ENCODE data around the gene STK32C. TPM values are rescaled to one million over a fixed set of nuclear protein-coding genes. Genes with fewer than 3 reads are reported as not detected.

Gene STK32C
- polyA plus RNA-seq, 1 donor from 2014 or later: 23.2 TPM

DNA sequence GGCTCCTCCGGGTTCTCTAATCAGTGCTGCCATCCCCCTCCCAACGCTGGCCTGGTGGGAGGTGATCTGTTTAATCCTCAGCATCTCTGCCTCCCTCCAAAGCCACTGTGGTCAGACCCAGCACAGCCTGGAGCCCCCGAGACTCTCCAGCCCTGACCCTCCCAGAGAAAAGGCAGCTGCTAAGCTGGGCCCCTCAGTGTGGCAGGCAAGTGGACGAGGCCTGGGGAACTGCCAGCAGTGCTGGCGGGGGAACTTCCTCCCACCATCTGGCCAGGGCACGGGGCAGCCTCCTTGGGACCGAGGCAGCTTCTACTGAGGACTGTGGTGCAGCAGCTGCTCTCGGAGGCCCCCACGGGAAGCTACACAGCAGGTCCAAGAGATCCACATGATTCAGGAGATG lies 69.9 kb downstream of the STK32C start:
- no peaks in the 10 kb centered on the region for H3K27me3 ChIP-seq (ENCODE audit: insufficient read depth, low read depth, low read length)
- H2AFZ ChIP-seq (ENCODE audit: low read depth, low read length): no peak overlapping the region
- H3K79me2 ChIP-seq (replicated peaks; ENCODE audit: insufficient read depth, low read length): no peaks in the 10 kb centered on the region
- no peaks in the 10 kb centered on the region for H3K9me3 ChIP-seq (ENCODE audit: low read length)
- TF ChIP-seq MXI1 (conservative IDR thresholded peaks at IDR 0.05; ENCODE audit: poor library complexity, severe bottlenecking): no peak
- TF ChIP-seq SMC3 (conservative IDR thresholded peaks at IDR 0.05; ENCODE audit: poor library complexity): no peak
- no peak for TF ChIP-seq TAF1 (IDR thresholded peaks at IDR 0.05; ENCODE audit: low read depth)
- no peak for TF ChIP-seq POLR2AphosphoS5 (IDR thresholded peaks at IDR 0.05)
- TF ChIP-seq EP300 (conservative IDR thresholded peaks at IDR 0.05; ENCODE audit: poor library complexity, severe bottlenecking): no peak
- TF ChIP-seq, protein P1, sequence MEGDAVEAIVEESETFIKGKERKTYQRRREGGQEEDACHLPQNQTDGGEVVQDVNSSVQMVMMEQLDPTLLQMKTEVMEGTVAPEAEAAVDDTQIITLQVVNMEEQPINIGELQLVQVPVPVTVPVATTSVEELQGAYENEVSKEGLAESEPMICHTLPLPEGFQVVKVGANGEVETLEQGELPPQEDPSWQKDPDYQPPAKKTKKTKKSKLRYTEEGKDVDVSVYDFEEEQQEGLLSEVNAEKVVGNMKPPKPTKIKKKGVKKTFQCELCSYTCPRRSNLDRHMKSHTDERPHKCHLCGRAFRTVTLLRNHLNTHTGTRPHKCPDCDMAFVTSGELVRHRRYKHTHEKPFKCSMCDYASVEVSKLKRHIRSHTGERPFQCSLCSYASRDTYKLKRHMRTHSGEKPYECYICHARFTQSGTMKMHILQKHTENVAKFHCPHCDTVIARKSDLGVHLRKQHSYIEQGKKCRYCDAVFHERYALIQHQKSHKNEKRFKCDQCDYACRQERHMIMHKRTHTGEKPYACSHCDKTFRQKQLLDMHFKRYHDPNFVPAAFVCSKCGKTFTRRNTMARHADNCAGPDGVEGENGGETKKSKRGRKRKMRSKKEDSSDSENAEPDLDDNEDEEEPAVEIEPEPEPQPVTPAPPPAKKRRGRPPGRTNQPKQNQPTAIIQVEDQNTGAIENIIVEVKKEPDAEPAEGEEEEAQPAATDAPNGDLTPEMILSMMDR (IDR thresholded peaks at IDR 0.05; ENCODE audit: poor library complexity, severe bottlenecking): no peak
- TF ChIP-seq, protein P2, sequence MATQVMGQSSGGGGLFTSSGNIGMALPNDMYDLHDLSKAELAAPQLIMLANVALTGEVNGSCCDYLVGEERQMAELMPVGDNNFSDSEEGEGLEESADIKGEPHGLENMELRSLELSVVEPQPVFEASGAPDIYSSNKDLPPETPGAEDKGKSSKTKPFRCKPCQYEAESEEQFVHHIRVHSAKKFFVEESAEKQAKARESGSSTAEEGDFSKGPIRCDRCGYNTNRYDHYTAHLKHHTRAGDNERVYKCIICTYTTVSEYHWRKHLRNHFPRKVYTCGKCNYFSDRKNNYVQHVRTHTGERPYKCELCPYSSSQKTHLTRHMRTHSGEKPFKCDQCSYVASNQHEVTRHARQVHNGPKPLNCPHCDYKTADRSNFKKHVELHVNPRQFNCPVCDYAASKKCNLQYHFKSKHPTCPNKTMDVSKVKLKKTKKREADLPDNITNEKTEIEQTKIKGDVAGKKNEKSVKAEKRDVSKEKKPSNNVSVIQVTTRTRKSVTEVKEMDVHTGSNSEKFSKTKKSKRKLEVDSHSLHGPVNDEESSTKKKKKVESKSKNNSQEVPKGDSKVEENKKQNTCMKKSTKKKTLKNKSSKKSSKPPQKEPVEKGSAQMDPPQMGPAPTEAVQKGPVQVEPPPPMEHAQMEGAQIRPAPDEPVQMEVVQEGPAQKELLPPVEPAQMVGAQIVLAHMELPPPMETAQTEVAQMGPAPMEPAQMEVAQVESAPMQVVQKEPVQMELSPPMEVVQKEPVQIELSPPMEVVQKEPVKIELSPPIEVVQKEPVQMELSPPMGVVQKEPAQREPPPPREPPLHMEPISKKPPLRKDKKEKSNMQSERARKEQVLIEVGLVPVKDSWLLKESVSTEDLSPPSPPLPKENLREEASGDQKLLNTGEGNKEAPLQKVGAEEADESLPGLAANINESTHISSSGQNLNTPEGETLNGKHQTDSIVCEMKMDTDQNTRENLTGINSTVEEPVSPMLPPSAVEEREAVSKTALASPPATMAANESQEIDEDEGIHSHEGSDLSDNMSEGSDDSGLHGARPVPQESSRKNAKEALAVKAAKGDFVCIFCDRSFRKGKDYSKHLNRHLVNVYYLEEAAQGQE (IDR thresholded peaks at IDR 0.05; ENCODE audit: borderline replicate concordance): no peak
- TF ChIP-seq RAD21 (conservative IDR thresholded peaks at IDR 0.05): no peak
- no peak for TF ChIP-seq EZH2 (IDR thresholded peaks at IDR 0.05; ENCODE audit: borderline replicate concordance, insufficient read depth, low read length, poor library complexity, severe bottlenecking)
- H3K4me2 ChIP-seq (ENCODE audit: low read length): no peak overlapping the region
- H3F3A ChIP-seq (ENCODE audit: insufficient read depth, low read length, poor library complexity, severe bottlenecking): no peaks in the 10 kb centered on the region
- no peaks in the 10 kb centered on the region for H3K9me2 ChIP-seq (ENCODE audit: insufficient read depth, low read length)
- H3K27ac ChIP-seq (ENCODE audit: low read length): no peak overlapping the region
- H3K9ac ChIP-seq (ENCODE audit: low read length): no peak overlapping the region
- H4K20me1 ChIP-seq (ENCODE audit: insufficient read depth): no peaks in the 10 kb centered on the region
- no peak overlapping the region for H3K4me3 ChIP-seq (ENCODE audit: low read length)
- H3K36me3 ChIP-seq (ENCODE audit: insufficient read depth, low read length): no peaks in the 10 kb centered on the region

DNA sequence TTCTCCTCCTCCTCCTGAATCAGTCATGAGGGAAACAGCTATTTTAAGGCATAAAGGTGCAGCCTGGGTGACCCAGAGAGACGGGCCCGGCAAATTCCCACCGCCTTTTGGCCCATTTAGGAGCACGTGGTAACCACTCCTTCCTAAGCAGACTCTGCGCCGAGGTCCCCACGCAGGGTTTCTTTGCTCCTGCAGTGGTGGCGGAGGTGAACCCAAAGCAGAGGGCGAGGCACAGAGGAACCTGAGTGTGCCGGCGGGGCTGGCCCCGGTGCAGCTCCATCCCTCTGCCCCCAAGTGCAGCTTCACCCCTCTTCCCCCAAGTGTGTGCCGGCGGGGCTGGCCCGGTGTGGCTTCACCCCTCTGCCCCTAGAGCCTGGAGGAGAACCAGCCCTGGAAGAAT lies 70.4 kb downstream of the STK32C start:
- H3K4me2 ChIP-seq (ENCODE audit: low read length): no peak overlapping the region
- H3K79me2 ChIP-seq (replicated peaks; ENCODE audit: insufficient read depth, low read length): no peaks in the 10 kb centered on the region
- no peak overlapping the region for H3K9ac ChIP-seq (ENCODE audit: low read length)
- H3K4me3 ChIP-seq (ENCODE audit: low read length): no peak overlapping the region
- H4K20me1 ChIP-seq (ENCODE audit: insufficient read depth): no peaks in the 10 kb centered on the region
- H3K27ac ChIP-seq (ENCODE audit: low read length): no peak overlapping the region
- H3K36me3 ChIP-seq (ENCODE audit: insufficient read depth, low read length): no peaks in the 10 kb centered on the region
- TF ChIP-seq, protein P2 (IDR thresholded peaks at IDR 0.05; ENCODE audit: borderline replicate concordance): no peak
- TF ChIP-seq EP300 (conservative IDR thresholded peaks at IDR 0.05; ENCODE audit: poor library complexity, severe bottlenecking): no peak
- no peak for TF ChIP-seq EZH2 (IDR thresholded peaks at IDR 0.05; ENCODE audit: borderline replicate concordance, insufficient read depth, low read length, poor library complexity, severe bottlenecking)
- no peak for TF ChIP-seq TAF1 (IDR thresholded peaks at IDR 0.05; ENCODE audit: low read depth)
- TF ChIP-seq, protein P1 (IDR thresholded peaks at IDR 0.05; ENCODE audit: poor library complexity, severe bottlenecking): no peak
- no peak for TF ChIP-seq SMC3 (conservative IDR thresholded peaks at IDR 0.05; ENCODE audit: poor library complexity)
- TF ChIP-seq MXI1 (conservative IDR thresholded peaks at IDR 0.05; ENCODE audit: poor library complexity, severe bottlenecking): no peak
- no peak for TF ChIP-seq RAD21 (conservative IDR thresholded peaks at IDR 0.05)
- no peak for TF ChIP-seq POLR2AphosphoS5 (IDR thresholded peaks at IDR 0.05)
- no peaks in the 10 kb centered on the region for H3K27me3 ChIP-seq (ENCODE audit: insufficient read depth, low read depth, low read length)
- H3K9me2 ChIP-seq (ENCODE audit: insufficient read depth, low read length): no peaks in the 10 kb centered on the region
- H3K9me3 ChIP-seq (ENCODE audit: low read length): no peaks in the 10 kb centered on the region
- no peak overlapping the region for H2AFZ ChIP-seq (ENCODE audit: low read depth, low read length)
- H3F3A ChIP-seq (ENCODE audit: insufficient read depth, low read length, poor library complexity, severe bottlenecking): no peaks in the 10 kb centered on the region

Measured in neural cell (in vitro differentiated cells).